Gastroesophageal sphincter (tissue), 3 donors: ENCODE measurements around the gene ZFR.

Experiments
- EP300 ChIP-seq: sonication (generic); formaldehyde crosslinking; IDR thresholded peaks from one replicate; pipeline ENCODE4 v1.6.1; 2017; ENCODE audit warnings: antibody characterized with exemption, mild to moderate bottlenecking
- TF ChIP-seq, protein P1 (sequence below), 4 experiments: fragments of 200-600 bp in 2 of 4; fragments of 450-650 bp in 2 of 4; sonication (generic) in 1 of 4; IDR thresholded peaks; one replicate each; pipeline ENCODE4 v1.5.1; 2017 to 2019; ENCODE audit warnings: antibody characterized with exemption in 4 of 4, mild to moderate bottlenecking in 2 of 4, moderate library complexity in 2 of 4

DNA sequence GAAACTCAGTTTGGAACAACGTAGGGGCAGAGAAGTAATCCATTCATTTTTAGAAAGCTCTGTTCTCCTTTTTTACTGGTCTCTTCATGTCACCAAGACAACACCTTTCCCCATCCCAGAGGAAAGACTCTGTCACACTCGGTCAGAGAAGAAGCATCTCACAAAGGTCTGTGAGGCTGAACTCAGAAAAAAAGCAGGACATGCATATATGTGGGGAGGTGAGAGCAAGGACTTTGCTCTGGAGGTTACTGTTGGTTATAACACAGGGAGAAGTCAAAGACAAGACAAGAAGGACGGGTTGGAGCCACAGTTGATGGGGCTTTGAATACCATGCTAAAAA is 112.6 kb downstream of the ZFR start:
- TF ChIP-seq, protein P1, sequence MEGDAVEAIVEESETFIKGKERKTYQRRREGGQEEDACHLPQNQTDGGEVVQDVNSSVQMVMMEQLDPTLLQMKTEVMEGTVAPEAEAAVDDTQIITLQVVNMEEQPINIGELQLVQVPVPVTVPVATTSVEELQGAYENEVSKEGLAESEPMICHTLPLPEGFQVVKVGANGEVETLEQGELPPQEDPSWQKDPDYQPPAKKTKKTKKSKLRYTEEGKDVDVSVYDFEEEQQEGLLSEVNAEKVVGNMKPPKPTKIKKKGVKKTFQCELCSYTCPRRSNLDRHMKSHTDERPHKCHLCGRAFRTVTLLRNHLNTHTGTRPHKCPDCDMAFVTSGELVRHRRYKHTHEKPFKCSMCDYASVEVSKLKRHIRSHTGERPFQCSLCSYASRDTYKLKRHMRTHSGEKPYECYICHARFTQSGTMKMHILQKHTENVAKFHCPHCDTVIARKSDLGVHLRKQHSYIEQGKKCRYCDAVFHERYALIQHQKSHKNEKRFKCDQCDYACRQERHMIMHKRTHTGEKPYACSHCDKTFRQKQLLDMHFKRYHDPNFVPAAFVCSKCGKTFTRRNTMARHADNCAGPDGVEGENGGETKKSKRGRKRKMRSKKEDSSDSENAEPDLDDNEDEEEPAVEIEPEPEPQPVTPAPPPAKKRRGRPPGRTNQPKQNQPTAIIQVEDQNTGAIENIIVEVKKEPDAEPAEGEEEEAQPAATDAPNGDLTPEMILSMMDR (IDR thresholded peaks at IDR 0.05) = no peak
- no peak for TF ChIP-seq EP300
